ENCODE results near the gene TTC22. TPM values are rescaled to one million over a fixed set of nuclear protein-coding genes. Genes with fewer than 3 reads are reported as not detected.
A peak's percentile ranks its signal among the peaks of the same experiment; 100 is the strongest.

The TTC22 gene
- total RNA-seq, 1 donor from 2014 or later = 5.7 TPM

- H3K4me3 ChIP-seq (ENCODE audit: low read depth, low read length) = no peak overlapping the region
Observed at GRCh38 chr1:54772951-54773350, 28.2 kb downstream of the TTC22 start.

GRCh38 chr1:54768093-54768492 lies 33.0 kb downstream of the TTC22 start:
- Histone ChIP-seq H3K36me3 (ENCODE audit: control insufficient read depth, insufficient read depth, low read length) (no peaks in the 10 kb centered on the region), H3K27me3 (ENCODE audit: control insufficient read depth, insufficient read depth, low read length) (no peaks in the 10 kb centered on the region), H3K4me3 (ENCODE audit: low read depth, low read length) (no peak overlapping the region)
- DNase-seq (ENCODE audit: low read depth) = no peak
- no peak for TF ChIP-seq CTCF (IDR thresholded peaks at IDR 0.05; ENCODE audit: insufficient read depth, low read length, poor library complexity, severe bottlenecking)

More at GRCh38 chr1:54772951-54773350, 28.2 kb downstream of the TTC22 start:
- Histone ChIP-seq H3K27me3 (ENCODE audit: control insufficient read depth, insufficient read depth, low read length) (no peaks in the 10 kb centered on the region), H3K36me3 (ENCODE audit: control insufficient read depth, insufficient read depth, low read length) (no peaks in the 10 kb centered on the region)
- no peak for TF ChIP-seq CTCF (IDR thresholded peaks at IDR 0.05; ENCODE audit: insufficient read depth, low read length, poor library complexity, severe bottlenecking)
- DNase-seq (ENCODE audit: low read depth) = no peak

GRCh38 chr1:54767526-54767925 lies 33.6 kb downstream of the TTC22 start:
- Histone ChIP-seq H3K27me3 (ENCODE audit: control insufficient read depth, insufficient read depth, low read length) (no peaks in the 10 kb centered on the region), H3K4me3 (ENCODE audit: low read depth, low read length) (no peak overlapping the region), H3K36me3 (ENCODE audit: control insufficient read depth, insufficient read depth, low read length) (no peaks in the 10 kb centered on the region)
- TF ChIP-seq CTCF (IDR thresholded peaks at IDR 0.05; ENCODE audit: insufficient read depth, low read length, poor library complexity, severe bottlenecking) = no peak
- DNase-seq (ENCODE audit: low read depth) = no peak

- no peak for TF ChIP-seq CTCF (IDR thresholded peaks at IDR 0.05; ENCODE audit: insufficient read depth, low read length, poor library complexity, severe bottlenecking)
- no peaks in the 10 kb centered on the region for H3K27me3 ChIP-seq (ENCODE audit: control insufficient read depth, insufficient read depth, low read length)
- no peak for DNase-seq (ENCODE audit: low read depth)
- no peak overlapping the region for H3K4me3 ChIP-seq (ENCODE audit: low read depth, low read length)
- H3K36me3 ChIP-seq (ENCODE audit: control insufficient read depth, insufficient read depth, low read length) = no peaks in the 10 kb centered on the region
Observed at GRCh38 chr1:54766726-54767125, 34.4 kb downstream of the TTC22 start.

- no peaks in the 10 kb centered on the region for H3K27me3 ChIP-seq (ENCODE audit: control insufficient read depth, insufficient read depth, low read length)
- no peaks in the 10 kb centered on the region for H3K36me3 ChIP-seq (ENCODE audit: control insufficient read depth, insufficient read depth, low read length)
- no peak for DNase-seq (ENCODE audit: low read depth)
- H3K4me3 ChIP-seq (ENCODE audit: low read depth, low read length) = peak overlapping the region; percentile 36
- TF ChIP-seq CTCF (IDR thresholded peaks at IDR 0.05; ENCODE audit: insufficient read depth, low read length, poor library complexity, severe bottlenecking) = no peak
Observed at GRCh38 chr1:54764922-54765561, 36.1 kb downstream of the TTC22 start.

All from kidney epithelial cell (primary cell).